GM12892 (cell line): ENCODE results near the gene FBXL17.

Experiments used
- DNase-seq: peaks from one replicate; pipeline ENCODE4 v3.0.0; 2011; ENCODE audit not compliant: insufficient read length
- FAIRE-seq: peaks from 2 replicates; lab custom pipeline; 2011; peaks lifted over from hg19 to GRCh38; lab: Jason Lieb, UNC
- POLR2A ChIP-seq: IDR thresholded peaks from 2 replicates; pipeline ENCODE4 v1.6.1; 2011; ENCODE audit warnings: low read depth, low read length, control low read depth
- POLR2AphosphoS5 ChIP-seq: IDR thresholded peaks from 2 replicates; pipeline ENCODE4 v1.6.1; 2011; ENCODE audit warnings: low read depth, low read length, control low read depth
- TAF1 ChIP-seq: IDR thresholded peaks from 2 replicates; pipeline ENCODE4 v1.6.1; 2011; ENCODE audit warnings: low read depth, mild to moderate bottlenecking, control low read depth, low read length, borderline replicate concordance

The FBXL17 gene

DNA sequence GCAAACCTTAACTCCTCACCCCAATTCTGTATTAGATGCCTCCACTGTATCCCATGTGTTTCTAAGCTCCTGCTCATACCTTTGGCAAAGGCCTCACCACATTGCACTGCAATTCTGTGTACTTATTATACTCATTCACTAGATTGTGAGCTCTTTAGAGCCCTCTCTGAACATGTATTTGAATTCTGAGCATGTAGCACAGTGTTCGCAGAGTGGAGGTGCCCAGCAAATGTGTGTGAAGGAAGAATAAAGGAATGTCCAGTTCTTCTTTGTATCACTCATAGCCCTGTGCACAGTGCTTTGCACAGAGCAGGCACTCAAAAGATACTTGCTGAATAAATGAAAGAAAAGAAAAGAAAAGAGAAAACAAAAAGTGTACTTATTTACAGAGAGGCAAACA lies 410.1 kb downstream of the FBXL17 start:
- FAIRE-seq (no peak), DNase-seq (no peak)
- no peak for TF ChIP-seq POLR2A
- no peak for TF ChIP-seq TAF1
- TF ChIP-seq POLR2AphosphoS5, result no peak

DNA sequence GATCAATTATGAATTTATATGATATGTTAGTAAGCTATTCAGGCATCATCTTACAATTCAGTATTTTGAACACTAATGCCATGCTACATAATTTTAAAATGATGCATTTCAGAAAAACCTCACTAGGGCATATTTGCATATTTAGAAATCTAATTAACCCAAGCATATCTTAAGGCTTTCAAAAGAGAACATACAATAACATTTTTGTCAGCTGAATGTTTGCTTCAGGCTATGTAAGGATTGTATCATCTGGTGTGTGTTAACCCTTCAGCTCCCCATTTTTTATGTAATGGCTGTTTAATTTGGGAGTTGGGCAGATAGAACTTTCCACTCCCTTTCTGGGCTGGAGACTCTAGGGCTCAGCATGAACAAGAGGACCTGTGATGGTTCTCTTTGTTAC lies 412.1 kb downstream of the FBXL17 start:
- FAIRE-seq (no peak), DNase-seq (no peak)
- TF ChIP-seq POLR2A (no peak), POLR2AphosphoS5 (no peak)

DNA sequence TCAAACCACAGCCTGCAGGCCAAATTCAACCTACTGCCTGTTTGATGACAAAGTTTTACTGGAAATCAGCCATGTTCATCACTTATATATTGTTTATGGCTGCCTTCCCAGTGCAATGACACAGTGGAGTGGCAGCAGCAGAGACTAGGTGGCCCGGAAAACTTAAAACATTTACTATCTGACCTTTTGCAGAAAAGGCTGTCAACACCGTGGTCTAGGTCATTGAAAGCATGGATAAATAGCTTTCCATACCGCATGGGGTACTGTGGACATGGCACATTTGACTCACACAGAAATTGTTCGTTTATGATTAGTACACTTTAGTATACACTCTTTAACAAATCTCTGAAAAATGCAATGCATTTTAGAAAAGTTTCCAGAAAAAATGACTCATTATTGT lies 412.9 kb downstream of the FBXL17 start:
- FAIRE-seq (no peak), DNase-seq (no peak)
- no peak for TF ChIP-seq POLR2AphosphoS5

DNA sequence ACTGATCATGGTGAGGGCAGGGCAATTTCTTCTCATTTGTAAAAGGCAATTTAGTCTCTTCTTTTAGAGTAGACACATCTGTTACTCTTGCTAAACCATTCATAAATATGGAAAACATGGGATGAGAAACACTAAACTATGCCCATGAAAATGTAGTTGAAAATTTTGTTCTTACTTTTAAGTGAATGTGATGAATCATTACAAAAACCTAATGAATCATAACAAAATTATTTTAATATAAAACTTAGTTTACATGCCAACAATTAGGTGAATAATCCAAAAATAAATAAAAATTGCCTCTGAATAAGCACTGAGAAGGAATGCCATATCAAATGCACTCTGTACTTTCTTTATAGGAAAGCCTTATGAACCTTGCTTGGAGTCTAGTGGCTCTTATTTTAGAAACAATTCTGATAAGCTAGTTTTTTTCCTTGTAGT lies 413.5 kb downstream of the FBXL17 start:
- TF ChIP-seq POLR2AphosphoS5 (no peak), POLR2A (no peak), TAF1 (no peak)
- DNase-seq (no peak), FAIRE-seq (no peak)

DNA sequence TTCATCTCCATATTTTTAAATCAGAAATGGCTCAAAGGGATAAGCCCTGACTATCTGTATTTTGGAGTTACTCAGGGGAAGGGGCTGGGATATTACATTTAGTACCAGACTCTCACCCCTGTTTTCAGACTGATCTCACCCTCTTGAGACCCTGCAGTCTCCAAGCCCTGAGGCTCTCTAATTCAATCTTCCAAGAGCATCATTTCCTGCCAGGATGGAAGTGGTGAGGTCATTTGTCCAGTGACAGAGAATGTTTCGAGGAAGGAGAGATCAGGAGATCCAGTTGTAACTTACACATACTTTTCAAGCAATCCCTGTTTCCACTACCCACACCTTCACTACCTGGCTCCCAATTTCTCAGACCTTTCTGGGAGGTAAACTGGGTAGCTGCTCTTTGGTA lies 415.7 kb downstream of the FBXL17 start:
- no peak for FAIRE-seq
- TF ChIP-seq POLR2AphosphoS5, result no peak
- TF ChIP-seq POLR2A, result no peak
- TF ChIP-seq TAF1, result no peak
- no peak for DNase-seq

DNA sequence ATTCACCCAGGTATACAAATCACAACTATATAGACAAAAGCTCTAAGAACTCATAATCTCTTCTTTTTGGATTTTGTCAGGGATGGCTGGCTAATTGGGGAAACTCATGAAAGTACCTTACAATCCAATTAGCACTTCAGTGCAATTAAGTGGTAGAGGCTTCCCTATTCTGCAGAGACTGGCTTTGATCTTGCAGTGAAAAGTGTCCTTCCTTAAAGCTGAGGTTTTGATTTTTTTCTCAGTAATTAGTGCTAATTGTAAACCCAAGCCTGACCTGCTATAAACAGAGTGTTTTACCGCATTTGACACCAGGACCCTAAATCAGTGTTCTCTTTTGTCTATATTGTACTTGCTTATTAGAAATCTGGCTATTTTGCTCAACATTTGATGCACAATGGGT lies 417.2 kb downstream of the FBXL17 start:
- DNase-seq (no peak), FAIRE-seq (no peak)
- TF ChIP-seq TAF1 (no peak), POLR2AphosphoS5 (no peak), POLR2A (no peak)

DNA sequence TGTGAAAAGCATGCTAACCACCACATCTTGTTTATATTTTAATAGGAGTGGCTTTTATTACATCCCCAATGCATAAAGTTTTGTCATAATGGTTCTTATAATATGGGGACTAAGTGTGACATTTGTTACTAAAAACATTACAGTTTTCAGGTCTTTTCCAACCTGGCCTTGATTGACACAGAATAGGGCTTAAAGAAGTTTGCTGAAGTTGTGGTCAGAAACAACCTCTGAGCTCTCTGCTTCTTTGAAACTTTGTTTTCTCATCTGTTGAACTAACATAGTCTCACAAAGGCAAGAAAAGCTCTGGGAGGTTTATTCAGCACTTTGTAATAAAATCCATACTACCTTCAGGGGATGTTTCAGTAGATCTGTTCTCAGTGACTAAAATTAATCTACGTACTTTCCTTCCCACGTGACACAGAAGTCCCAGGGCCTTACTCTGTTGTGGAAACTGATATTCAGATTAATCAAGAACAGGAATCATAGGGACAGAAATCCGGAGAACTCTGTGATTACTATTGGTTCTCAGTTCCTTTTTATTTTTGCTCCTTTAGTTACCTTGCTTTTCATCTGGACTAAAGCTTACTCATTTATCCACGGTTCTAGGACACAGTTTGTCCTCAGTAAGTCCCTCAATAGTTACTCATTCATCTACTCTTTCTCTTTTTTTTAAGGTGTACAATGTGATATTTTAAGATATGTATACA lies 422.2 kb downstream of the FBXL17 start:
- no peak for FAIRE-seq
- DNase-seq, result no peak
- TF ChIP-seq POLR2AphosphoS5, result no peak
- no peak for TF ChIP-seq POLR2A
- no peak for TF ChIP-seq TAF1

DNA sequence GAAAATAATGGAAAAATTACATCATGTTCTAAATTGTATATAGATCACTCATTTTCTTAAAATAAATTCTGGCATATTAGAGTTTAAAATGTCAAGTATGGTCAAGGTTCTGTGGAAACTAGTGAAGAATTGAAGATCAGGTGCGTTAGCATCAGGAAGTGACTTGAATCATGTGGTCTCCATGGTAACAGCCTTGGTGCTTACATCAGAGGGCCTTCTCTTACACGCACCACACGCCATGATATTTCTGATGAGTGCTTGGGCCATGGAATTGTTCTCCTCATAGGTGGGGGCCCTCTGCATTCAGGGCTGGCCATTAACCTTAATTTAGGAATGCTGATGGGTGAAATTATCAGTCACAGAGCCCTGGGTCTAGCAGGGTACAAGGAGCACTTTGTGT lies 423.0 kb downstream of the FBXL17 start:
- TF ChIP-seq POLR2AphosphoS5 (no peak), TAF1 (no peak), POLR2A (no peak)
- DNase-seq, result no peak
- FAIRE-seq, result no peak

DNA sequence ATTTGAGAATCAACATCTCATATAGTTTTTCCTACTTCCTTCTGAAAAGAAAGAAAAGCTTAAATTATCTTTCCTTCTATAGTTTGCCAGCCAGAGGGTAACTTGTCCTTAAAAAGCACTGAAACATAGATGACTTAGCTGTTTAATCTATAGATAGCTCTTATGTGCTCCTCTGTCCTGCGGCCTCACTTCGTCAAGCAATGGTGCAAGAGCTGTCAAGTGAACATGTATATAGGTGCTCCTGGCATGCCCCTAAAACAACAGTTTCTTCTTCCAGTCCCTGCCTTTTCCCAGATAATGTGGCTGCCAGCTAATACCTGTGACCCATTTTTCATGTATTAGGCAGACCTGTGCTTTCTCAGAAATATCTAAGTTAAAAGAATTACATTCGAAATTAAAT lies 423.5 kb downstream of the FBXL17 start:
- no peak for DNase-seq
- TF ChIP-seq POLR2A (no peak), POLR2AphosphoS5 (no peak), TAF1 (no peak)
- FAIRE-seq, result no peak

DNA sequence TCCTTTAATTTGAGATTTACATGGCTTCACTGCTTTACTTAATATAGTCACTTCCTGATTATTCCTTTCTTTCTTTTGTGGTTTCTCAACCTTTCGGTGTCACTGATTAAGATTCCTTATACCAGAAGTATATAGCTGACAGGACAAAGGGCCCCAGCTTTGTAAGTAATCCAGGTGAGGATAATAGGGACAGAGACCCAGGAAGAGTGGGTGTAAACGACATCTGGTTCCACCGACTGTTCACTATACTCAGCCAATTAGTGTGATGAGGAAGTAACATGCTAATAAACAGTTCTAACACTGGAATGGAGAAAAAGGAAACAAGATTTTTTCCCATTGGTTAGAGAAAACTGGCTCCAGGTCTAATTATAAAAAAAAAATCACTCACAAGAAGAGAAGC lies 424.8 kb downstream of the FBXL17 start:
- DNase-seq, result no peak
- FAIRE-seq, result no peak
- TF ChIP-seq POLR2AphosphoS5, result no peak
- no peak for TF ChIP-seq POLR2A
- TF ChIP-seq TAF1, result no peak

DNA sequence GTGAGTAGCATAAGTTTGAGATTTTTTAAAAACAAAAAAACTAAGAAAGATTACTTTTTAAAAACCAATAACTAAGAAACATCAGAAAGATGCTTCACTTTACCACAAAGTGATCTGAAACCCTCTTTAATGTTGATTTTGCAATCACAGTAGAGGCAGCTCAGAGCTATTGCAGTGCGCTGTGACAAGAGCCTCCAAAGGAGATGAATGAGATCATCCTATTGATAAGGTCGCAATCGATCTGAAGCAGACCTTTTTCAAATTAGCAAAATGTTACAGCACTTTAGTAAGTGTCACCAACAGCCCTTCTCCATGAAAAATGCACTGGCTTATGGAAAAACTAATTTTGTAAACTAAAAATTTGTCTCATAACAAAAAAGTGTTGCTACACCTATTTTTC lies 426.6 kb downstream of the FBXL17 start:
- no peak for DNase-seq
- TF ChIP-seq TAF1 (no peak), POLR2AphosphoS5 (no peak), POLR2A (no peak)
- FAIRE-seq, result no peak

DNA sequence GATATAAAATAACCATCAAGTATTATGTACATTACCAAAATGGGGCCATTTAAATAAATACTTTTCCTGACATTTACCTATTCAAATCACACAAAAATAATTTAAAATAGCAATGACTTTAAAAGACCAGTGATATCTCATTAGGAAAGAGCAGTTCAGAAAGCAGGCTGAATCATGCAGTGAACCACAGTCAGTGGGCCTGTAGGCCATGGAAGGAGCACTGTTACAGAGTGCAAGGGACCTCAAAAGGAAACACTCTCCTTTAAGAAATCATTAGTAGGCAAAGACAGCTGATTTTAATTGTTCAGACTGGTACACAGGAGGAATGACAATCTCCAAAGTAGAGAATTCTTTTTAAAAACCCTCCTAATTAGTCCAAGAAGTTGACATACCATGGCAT lies 427.6 kb downstream of the FBXL17 start:
- FAIRE-seq (no peak), DNase-seq (no peak)
- TF ChIP-seq TAF1 (no peak), POLR2AphosphoS5 (no peak), POLR2A (no peak)

DNA sequence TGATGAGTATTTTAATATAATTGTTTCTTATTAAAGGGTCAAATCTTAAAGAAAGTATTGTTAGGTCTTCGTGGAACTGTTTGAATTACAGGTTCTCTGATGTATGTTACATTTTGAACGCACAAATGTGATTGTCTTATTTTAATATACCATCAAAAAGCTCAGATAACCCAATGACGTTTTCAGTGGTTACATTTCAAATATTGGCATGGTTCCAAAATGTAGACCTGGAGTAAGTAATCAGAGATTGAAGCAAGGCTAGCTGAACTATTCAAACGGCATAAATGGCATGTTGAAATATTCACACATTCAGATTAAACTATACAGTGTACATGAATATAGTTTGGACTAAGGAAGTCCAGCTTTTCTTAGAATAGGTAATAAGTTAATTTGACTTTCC lies 429.4 kb downstream of the FBXL17 start:
- no peak for DNase-seq
- TF ChIP-seq TAF1 (no peak), POLR2A (no peak)
- no peak for FAIRE-seq
